Measurements from ENCODE around the gene N4BP2.

The N4BP2 gene

DNA sequence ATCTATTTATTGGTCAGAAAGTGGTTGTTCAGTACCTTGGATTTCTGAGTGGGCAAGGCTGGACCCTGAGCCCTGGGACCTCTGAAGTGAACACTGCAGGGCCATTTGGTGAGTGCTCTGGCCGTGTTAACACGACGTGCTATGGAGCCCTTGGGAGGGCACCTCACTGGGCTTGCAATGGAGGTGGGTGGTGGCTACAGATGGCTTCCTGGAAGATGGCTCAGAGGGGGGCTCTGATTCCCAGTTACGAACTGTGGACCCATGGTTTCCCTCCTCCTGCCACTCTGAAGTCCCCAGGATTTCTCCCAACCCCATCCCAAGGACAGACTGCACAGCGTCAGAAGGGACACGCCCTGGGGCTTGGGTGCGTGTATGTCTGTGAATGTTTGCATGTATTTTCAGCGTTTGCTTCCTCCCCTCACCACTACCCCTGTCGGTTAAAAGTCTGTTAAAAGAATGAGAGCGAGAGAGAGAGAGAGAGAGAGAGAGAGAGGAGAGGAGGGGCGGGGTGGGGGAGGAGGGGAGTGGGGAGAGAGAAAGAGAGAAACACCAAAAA lies 136.4 kb downstream of the N4BP2 start:
- no peak for DNase-seq

DNA sequence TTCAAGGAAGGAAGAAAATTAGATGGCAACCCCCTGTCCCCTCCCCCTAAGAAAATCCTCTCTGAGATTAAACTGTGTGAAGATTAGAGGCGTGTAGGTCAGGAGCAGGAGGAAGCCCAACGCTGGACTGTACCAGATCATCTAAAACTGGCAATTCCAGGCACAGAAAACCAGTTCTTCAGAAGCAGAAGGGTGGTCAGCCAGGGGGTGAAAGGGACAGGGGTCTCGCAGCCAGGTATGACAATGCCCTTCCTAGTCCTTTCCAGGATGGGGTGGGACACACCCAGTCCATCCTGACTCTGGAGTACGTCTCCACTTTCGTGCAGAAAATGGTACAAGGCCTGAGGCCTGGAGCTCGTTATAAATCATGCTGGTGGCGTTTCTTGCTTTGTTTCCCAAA lies 136.9 kb downstream of the N4BP2 start:
- no peak for DNase-seq

DNA sequence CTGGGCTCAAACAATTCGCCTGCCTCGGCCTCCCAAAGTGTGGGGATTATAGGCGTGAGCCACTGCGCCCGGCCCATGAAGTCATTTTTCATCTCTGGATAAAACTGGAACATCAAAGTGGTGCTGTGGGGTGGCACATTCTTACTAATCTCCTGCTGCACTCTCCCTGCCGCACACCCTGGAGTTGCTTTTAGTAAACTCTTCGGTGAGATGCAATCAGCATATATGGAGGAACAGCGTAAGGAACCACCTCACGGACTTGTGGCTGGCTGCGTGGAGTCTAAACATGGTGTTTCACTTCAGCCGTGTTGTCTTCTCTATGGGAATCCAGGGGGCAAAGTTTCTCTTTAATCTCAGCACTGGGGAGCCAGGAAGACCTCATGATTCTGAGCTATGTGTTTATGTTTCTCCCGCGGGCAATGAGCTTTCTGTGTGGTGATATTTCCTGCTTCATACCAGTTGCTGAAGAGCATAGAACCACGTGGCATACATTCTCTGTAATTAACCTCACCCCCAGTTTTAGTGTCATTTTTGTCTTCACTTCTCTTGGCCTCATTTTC lies 138.0 kb downstream of the N4BP2 start:
- DNase-seq: no peak

DNA sequence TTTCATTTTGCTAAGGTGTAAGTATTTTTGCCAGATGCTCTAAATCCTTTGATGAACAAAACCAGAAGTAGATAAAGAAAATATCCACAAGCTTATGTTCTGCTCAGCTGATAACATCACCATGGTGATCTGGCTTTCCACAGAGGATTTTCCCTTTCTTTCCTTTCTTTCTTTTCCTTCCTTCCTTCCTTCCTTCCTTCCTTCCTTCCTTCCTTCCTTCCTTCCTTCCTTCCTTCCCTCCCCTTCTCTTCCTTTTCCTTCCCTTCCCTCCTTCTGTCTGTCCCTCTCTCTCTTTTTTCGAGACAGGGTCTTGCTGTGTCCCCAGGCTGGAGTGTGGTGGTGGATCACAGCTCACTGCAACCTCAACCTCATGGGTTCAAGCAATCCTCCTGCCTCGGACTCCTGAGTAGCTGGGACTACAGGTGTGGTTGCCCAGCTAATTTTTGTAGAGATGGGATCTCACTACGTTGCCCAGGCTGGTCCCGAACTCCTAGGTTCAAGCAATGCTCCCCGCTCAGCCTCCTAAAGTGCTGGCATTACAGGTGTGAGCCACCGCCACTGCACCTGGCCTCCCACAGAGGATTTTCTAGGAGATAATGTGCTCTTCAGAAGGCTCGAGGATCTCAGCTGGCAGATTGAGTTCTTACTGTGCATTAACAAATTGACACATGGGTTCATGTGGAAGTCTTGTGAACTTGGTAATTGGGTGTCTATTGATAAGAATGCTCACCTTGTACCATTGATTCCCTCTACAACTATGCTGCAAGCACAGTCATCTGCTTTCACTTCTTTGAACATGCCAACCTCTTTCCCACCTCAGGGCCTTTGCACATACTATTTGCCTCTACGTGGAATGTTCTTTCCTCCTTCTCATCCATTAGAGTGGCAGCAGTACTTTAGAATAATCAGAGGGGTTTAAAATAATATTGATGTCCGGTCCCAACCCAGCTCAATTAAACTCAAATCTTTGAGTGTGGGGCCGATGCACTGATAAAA lies 138.8 kb downstream of the N4BP2 start:
- DNase-seq: no peak

DNA sequence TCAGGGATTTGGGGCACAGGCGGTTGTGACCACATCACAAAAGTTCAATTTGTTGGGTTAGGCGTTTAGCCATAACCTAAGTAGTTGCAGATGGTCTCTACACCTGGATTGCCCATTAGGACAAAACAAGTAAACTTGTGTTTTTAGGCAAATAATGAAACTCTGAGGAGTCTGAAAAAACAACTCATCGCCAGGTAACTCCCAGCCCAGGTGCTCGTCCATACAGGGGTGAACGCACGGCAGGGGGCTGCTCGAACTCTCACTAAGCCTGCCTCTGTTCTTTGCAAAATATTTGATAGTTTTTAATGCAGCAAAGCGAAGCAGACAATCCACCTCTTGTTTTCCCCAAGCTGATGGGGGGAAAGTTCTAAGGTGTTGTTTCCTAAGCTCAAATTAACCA lies 139.6 kb downstream of the N4BP2 start:
- DNase-seq: no peak

DNA sequence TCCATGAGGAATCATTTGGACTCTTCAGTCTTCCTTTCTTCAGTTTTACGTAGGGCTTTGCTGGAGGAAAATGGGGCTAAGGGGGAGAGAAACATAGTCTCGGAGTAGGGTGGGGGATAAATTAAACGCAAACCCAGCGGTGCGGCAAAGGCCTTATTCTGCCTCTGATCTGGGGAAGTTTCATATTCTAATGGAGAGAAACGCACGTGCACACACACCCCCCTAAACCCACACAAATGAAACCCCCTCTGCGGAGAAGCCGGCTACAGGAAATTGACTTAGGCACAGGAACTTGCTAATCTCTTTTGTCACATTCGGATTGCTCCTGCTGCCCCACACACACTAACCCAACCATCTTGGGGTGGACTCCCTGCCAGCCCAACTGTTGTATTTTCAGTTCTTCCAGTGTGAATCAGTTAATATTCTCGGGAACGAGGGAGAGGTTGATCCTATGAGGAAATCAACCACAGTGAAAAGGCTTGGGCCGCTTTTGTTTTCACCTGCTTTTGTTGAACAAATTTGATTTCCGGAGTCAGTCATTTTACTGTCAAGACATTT lies 140.2 kb downstream of the N4BP2 start, which contains the start of gene RHOH:
TSS of gene RHOH (plus strand) at position 308 of the 558 bp plus-strand sequence. CDS start 46,356 bp downstream, outside the sequence.
- DNase-seq: peak; percentile 36

DNA sequence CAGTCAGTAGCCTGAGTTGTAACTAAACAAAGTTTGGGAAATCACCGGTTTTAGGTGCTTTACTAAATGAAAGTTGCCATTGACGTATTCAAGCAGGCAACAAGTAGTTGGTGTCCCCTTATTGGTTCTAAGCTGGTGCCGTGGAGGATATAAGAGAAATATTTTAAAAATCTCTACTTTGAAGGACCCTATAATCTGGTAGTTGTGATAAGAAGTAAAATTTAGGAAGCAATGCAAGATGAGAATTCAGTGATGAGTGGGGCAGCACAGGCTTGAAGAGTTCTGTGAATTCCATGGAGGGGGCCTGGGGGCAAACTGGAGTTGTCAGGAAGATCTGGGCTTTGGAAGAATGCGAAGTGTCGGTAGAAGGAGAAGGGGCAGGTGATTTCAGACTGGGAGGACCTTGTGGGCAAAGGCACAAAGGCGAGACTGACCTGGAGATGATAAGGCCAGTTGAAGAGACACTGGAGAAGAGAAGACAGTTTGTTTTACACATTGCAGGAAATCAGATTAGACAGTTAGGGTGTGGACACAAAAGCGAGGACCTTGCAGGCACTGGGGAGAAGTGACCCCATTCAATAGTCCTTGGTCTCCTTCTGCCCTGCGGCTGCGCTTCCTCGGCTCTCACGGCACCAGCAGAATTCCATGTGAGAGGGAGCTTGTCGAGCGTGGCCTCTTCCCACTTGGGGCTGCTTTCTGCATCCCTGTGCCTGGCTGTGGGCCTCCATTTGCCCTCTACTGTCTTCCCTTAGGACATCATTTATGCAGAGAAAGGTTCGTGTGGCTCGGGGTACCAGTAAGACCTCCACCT lies 141.4 kb downstream of the N4BP2 start:
- no peak for DNase-seq

DNA sequence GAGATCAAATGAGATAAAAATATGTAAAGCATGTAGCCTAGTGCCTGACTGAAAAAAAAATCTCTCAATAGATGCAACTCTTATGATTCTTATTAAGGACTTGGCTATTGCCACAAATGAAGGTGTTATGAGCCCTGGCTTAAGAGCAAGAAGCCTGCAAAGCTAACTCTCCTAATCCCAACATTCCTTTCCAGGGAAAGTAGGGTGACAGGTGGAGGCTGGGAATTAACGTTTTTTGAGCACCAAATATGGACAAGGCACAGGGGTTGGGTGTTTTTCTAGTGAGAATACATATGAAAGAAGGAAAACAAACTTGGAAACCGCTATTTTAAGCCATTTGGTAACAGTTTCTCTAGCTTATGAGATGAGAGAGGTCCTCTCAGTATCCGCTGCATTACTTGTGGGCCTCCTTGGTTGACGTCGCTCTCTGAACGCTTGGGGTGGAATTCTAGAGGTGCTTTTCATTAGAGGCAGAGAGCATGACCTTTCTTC lies 142.6 kb downstream of the N4BP2 start:
- no peak for DNase-seq

DNA sequence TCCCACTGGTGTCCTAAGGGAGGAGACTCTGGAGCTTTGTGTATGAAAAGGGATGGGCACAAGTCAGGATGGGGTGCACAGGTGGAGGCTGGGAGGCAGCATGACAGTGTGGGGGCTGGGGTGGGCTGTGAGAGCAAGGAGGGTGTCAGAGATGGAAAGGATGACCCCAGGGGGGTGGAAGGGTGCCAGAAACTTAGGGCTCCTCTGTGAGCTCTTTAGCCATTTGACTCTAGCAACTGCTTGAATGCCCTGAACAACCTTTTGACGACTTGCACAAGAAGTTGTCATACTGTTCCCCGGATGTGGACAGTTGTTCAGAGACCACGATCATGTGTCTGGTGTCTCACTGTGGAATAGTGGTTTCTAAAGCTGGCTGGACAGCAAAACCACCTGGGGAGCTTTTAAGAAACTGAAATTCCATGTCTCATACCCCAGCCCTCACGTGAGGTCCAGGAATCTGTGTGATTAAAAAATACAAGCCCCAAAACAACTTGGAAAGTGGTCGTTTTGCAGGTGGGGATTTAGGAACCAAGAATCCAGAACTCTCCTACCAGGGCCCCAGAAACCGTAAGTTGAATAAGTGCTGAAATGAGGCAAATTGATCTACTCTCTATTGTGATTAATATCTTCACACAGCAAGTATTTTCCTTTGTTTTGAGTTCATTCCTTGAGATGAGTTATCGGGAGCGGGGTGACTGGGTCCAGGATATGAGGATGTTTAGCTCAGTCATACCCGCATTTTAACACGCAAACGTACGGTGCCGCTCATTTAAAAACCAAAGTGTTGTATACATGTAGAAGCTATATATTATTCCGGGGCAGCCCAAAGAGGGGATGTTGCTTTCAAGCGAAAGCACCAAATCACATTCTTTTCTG lies 143.6 kb downstream of the N4BP2 start:
- DNase-seq: peak; percentile 36

DNA sequence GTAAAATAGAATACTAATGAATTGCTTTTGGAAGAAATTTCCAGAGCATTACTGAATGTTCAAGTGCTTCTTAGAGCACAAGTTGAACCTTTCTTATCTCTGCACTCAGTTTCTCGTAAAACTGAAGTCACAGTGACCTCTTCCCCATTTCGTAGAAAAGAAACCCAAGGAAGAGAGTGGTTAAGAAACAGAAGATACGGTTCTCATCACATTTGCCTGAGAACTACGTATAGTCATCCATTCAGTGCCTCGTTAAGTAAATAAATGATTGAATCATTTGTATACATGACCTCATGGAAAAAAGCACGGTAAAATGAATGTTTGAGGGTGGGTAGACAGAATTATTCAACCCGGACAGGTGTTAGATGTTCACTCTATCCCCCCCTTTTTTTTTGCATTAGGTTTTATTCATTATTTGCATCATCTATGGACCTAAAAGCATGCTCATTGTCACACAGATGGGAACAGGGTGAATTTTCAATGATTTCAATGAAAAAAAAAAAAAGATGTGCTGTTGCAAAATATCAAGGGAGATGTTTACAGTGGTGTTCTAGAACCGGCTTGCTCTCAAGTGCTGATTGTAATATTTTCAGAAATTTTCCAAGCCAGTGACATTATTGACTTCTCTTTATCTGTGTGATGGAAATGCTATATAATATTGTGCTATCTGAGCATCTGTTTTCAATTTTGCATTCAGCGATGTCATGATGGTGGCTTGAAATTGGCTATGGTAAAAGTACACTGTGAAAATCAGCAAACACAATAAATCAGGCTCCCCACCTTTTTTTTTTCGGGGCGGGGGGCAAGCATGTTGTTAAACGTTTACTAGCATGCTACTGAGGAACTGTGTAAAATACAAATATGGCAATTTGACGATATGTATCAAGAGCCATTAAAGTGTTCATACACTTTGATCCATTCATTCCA lies 144.5 kb downstream of the N4BP2 start:
- DNase-seq: no peak

DNA sequence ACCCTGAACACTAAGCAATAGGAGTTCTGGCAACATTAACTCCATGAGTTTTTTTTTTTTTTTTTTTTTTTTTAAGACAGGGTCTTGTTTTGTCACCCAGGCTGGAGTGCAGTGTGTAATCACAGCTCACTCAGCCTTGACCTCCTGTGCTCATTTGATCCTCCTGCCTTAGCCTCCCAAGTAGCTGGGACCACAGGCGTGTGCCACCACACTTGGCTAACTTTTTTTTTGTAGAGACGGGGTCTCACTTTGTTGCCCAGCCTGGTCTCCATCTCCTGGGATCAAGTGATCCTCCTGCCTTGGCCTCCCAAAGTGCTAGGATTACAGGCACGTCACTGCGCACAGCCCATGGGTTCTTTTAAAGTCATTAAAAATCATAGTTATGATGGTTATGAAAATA lies 145.2 kb downstream of the N4BP2 start:
- DNase-seq: no peak

DNA sequence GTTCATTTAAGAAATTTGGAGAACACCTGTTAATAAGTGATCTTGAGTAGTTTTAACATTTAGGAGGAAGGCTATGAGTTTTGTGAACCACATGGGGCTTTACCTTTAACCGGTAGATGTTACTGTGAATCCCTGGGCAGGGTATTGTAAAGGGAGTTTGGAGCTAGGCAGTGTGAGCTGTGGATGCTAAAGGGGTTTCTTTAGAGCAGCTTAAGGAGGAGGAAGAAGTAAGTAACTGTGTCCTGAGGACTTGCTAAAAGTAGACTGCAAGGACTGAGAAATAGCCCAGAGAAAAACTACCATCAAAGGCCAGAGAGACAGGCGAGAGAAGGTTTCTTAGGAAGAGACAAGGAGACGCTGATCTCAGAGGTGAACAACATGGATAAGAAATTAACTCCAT lies 145.8 kb downstream of the N4BP2 start:
- no peak for DNase-seq

DNA sequence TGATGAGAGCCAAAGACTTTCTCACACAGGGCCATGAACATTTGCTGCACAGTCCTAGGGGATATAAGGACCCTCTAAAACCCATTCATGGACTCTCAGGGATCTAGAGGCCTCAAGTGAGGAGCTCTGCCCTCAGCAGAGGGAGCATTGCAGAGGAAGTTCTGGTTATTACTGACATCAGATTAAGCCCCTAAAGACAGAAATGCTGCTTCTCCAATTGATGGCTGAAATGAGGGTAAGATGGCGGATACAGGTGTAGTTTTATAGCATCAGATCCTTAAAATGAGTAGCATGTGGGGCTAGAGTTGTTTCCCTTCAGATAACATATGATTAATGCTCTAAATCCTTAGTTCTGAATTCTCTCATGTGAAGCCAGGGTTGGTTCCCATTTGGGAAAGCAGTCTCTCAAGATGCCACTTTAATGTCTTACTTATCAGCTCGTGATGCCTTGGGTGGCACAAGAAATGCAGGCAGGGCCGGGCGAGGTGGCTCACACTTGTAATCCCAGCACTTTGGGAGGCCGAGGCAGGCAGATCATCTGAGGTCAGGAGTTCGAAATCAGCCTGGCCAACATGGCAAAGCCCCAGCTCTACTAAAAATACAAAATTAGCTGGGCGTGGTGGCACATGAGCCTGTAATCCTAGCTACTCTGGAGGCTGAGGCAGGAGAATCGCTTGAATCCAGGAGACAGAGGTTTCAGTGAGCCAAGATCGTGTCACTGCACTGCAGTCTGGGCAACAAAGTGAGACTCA lies 148.0 kb downstream of the N4BP2 start:
- DNase-seq: no peak

DNA sequence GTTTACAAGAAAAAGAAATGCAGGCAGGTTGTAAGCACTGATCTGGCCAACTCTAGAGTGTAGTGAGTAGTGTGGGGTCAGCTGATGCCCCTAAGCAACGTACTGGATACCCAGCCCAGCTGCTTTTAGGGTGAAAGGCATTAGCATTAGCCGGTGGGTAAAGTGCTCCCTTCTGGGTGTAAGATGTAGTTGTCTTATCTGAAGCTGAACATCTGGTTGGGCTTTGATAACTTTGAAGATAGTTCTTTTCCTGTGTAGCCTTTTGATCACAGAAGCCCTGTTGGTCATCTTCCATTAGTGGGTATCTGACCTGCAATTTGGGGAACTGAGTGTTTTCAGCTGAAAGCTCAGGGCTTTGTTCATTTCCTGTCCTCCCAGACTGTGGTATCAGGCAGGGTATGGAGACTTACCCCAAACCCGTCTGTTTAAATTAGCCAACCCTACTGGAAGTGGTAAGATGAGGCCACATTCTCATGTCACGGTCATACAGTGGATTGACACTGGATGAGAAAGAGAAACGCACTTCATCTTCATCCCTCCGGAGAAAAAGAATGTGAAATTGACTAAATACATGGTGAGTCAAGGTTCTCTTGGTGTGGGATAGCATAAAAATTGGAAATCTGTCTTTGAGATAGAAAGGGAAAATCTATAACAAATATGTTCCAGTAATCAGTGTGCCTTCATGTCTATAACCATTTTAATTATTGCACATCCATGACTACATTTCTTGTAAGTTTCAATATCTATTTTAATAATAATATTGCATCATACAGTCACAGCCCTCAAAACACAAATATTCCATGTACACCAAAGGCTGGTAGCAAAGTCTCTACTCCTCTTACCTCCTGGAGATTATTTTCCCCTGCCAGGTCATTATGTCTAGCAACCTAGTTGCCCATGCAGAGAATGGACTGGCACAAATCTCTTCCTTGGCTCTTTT lies 148.9 kb downstream of the N4BP2 start:
- DNase-seq: peak; percentile 22

DNA sequence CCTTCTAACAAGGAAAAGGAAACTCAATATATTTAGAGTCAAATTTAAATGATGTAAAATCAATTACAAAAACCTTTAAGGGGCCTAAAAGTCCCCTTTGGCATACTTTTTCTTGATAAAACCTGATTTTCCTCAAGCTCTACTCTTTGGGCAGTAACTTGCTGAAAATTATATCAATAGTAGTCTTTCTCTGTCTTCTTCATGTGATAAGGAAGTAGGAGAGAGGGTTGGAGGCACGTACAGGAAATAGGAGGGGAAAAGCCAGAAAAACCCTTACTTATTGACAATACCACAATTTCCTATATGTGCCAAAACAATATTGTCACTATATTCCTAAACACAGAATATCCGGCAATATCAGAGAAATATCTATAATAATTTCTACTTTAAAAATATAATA lies 149.8 kb downstream of the N4BP2 start:
- DNase-seq: no peak

All from femur (tissue), 1 donor.